Right lobe of liver (tissue), 6 donors: ENCODE data around the gene UGT1A8. TPM values are rescaled to one million over a fixed set of nuclear protein-coding genes. Genes with fewer than 3 reads are reported as not detected.

Experiments used
- ATAC-seq, 4 donors: fragments of 200-7000 bp; cut with Tn5 transposase; one replicate each; pipeline ENCODE4 v1.9.1; 2020; ENCODE audit warnings: mild to moderate bottlenecking in 4 of 4, moderate library complexity in 4 of 4
- DNase-seq, 3 donors: peaks; one replicate each; pipeline ENCODE4 v3.0.0-alpha.2; 2020
- H3K27ac ChIP-seq, 3 donors: fragments of 200-600 bp; one replicate each; pipeline ENCODE4 v1.8.0; 2022
- H3K27me3 ChIP-seq, 2 donors: fragments of 200-600 bp; one replicate each; pipeline ENCODE4 v1.8.0; 2022
- H3K36me3 ChIP-seq, 4 donors: fragments of 200-600 bp; sonication (generic) in 1 of 4; one replicate each; pipeline versions ENCODE4 v1.5.1 to v1.8.0; 2017 to 2022; ENCODE audit warnings: control low read depth in 1 of 4
- H3K4me1 ChIP-seq, 4 donors: fragments of 200-600 bp; sonication (generic) in 1 of 4; one replicate each; pipeline versions ENCODE4 v1.5.1 to v1.8.0; 2017 to 2022; ENCODE audit warnings: control low read depth in 1 of 4
- H3K4me3 ChIP-seq, 3 donors: fragments of 200-600 bp; one replicate each; pipeline ENCODE4 v1.8.0; 2022
- H3K9me3 ChIP-seq, 4 donors: fragments of 200-600 bp; sonication (generic) in 1 of 4; one replicate each; pipeline versions ENCODE4 v1.5.1 to v1.8.0; 2017 to 2022; ENCODE audit warnings: control low read depth in 1 of 4
- CTCF ChIP-seq, 4 donors: fragments of 200-600 bp in 3 of 4; fragments of 450-650 bp in 1 of 4; IDR thresholded peaks; one replicate each; pipeline versions ENCODE4 v1.5.1 to v1.8.0; 2016 to 2022; ENCODE audit warnings: antibody characterized with exemption in 4 of 4, mild to moderate bottlenecking in 2 of 4
- POLR2A ChIP-seq: fragments of 450-650 bp; IDR thresholded peaks from one replicate; pipeline ENCODE4 v1.6.1; 2017; ENCODE audit warnings: antibody characterized with exemption, mild to moderate bottlenecking
- WGBS: methylation state at CpG from one replicate; pipeline ENCODE4 v1.1.6; 2018; ENCODE audit warnings: low coverage, low lambda C conversion rate; ENCODE audit not compliant: insufficient coverage; ENCODE audit errors: missing lambda C conversion rate; 5-methylcytosine and 5-hydroxymethylcytosine counted together
- intact Hi-C, 2 donors: fragments of 100-400 bp; cut with DNase I; formaldehyde crosslinking; loops; one replicate each; pipeline versions ENCODE4 v1.11.2 to v1.14.1; 2022
- total RNA-seq, 6 experiments: library from RNA; depleted of rRNA in 2 of 6; stranded (reverse); fragments of >200 nt in 2 of 6; fragmentation: NEBNext Ultra II Directional in 3 of 6; extraction: Animal tissue kit (Norgen Biotek cat#: 25700) in 3 of 6; gene quantifications; one replicate each; pipeline versions ENCODE4 v1.1.0 to v1.2.4, GENCODE V29; 2016 to 2023
- donor health status: DM: no; HTN: yes; CAD: no.
- donor health status: DM: no; HTN: no; CAD: no.
- donor health status: DM: no; HTN: no; CAD: no.
- donor health status: DM: no; HTN: yes; CAD: no.
- donor health status: DM: no; HTN: yes; CAD: no.

UGT1A8 gene
- total RNA-seq, 6 experiments from 2014 or later: 0.51 to 3.8 (median 1.7) TPM

DNA sequence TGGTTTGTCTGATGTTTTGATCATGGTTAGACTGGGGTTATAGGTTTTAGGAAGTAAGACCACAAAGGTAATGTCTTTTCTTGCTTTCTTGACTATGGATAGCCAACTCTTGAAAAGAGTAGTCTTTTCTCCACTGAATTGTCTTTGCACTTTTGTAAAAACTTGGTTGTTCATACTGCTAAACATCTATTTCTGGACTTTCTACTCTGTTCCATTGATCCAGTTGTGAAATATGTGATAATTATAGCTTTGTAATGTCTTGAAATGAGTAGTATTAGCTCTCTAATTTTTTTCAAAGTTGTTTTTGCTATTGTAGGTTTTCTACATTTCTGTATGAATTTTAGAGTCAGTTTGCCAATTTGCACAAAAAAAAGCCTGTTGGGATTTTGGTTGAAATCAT, 41.2 kb downstream of the UGT1A8 start:
- Histone ChIP-seq H3K4me3 (no peak overlapping the region), H3K27me3 (no peaks in the 10 kb centered on the region), H3K4me1 (peaks cover 0 to 28% (median 2%) of the 10 kb centered on the region in 4 donors), H3K27ac (peak overlapping the region in 1 of 3 donors; percentile 20), H3K9me3 (no peaks in the 10 kb centered on the region), H3K36me3 (no peaks in the 10 kb centered on the region)
- intact Hi-C loops: no loop called here
- DNase-seq (no peak), ATAC-seq (peak in 3 of 4 donors; percentile 53 to 69 (median 60))
- TF ChIP-seq CTCF (IDR thresholded peaks at IDR 0.05): no peak
- TF ChIP-seq POLR2A: no peak

GRCh38 chr2:233663911-233664310, 46.5 kb downstream of the UGT1A8 start:
- H3K4me1 ChIP-seq: peaks cover 0 to 15% (median 2%) of the 10 kb centered on the region in 4 donors
- H3K9me3 ChIP-seq: no peaks in the 10 kb centered on the region
- ATAC-seq (no peak), DNase-seq (no peak)
- H3K27ac ChIP-seq: no peak overlapping the region
- H3K4me3 ChIP-seq: no peak overlapping the region
- intact Hi-C loops: no loop called here
- no peaks in the 10 kb centered on the region for H3K27me3 ChIP-seq
- no peaks in the 10 kb centered on the region for H3K36me3 ChIP-seq
- TF ChIP-seq POLR2A (no peak), CTCF (IDR thresholded peaks at IDR 0.05) (no peak)
- 50% methylated on average over 1 of the region's 1 CpG for WGBS

DNA sequence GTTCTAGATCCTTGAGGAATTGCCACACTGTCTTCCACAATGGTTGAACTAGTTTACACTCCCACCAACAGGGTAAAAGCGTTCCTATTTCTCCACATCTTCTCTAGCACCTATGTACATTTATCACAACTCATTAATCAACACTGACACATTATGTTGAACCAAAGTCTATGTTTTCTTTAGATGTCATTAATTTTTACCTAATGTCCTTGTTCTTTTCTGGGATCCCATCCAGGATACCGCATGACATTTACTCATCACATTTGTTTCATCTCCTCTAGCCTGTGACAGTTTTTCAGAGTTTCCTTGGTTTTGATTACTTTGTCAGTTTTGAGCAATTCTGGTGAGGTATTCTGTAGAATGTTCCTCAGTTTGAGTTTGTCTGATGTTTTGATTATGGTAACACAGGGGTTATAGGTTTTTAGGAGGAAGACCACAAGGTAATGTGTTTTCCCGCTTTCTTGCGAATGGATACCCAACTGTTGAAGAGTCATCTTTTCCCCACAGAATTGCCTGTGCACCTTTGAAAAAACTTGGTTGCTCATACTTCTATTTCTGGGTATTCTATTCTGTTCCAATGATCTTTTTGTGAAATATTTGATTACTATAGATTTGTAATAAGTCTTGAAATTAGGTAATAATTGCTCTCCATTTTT, 51.3 kb downstream of the UGT1A8 start:
- Histone ChIP-seq H3K36me3 (no peaks in the 10 kb centered on the region), H3K27me3 (no peaks in the 10 kb centered on the region), H3K4me3 (no peak overlapping the region), H3K9me3 (no peaks in the 10 kb centered on the region), H3K4me1 (peaks cover 0 to 27% (median 9%) of the 10 kb centered on the region in 4 donors), H3K27ac (peak overlapping the region in 2 of 3 donors; percentile 32 to 61)
- TF ChIP-seq POLR2A (no peak), CTCF (IDR thresholded peaks at IDR 0.05) (no peak)
- DNase-seq: no peak
- WGBS: 39% methylated on average over 4 of the region's 4 CpGs
- ATAC-seq: peak; percentile 47 to 75 (median 60)
- intact Hi-C loops: no loop called here

GRCh38 chr2:233671290-233672161, 54.1 kb downstream of the UGT1A8 start, which contains the start of gene UGT1A9:
Gene UGT1A9, plus strand, starts transcription at chr2:233671898. Its CDS starts 37 bp downstream, at chr2:233671935.
- Histone ChIP-seq H3K27me3 (no peaks in the 10 kb centered on the region), H3K36me3 (no peaks in the 10 kb centered on the region), H3K9me3 (no peaks in the 10 kb centered on the region), H3K4me3 (peak within 1 kb of the TSS; percentile 22 to 66 (median 46)), H3K27ac (peak within 1 kb of the TSS; percentile 15 to 75 (median 70)), H3K4me1 (peaks cover 0 to 42% (median 12%) of the 10 kb centered on the region in 4 donors)
- TF ChIP-seq POLR2A (peak; percentile 63), CTCF (IDR thresholded peaks at IDR 0.05) (peak in 1 of 4 donors; percentile 12)
- 48% methylated on average over 3 of the region's 5 CpGs for WGBS
- DNase-seq (peak; percentile 46 to 83 (median 80)), ATAC-seq (peak; percentile 56 to 84 (median 78))
- intact Hi-C loops: no loop called here
